Measurements from ENCODE around the gene NOS3. TPM values are rescaled to one million over a fixed set of nuclear protein-coding genes. Genes with fewer than 3 reads are reported as not detected.

The NOS3 gene
- total RNA-seq, 3 donors from 2014 or later (not counting 1 experiment from before 2014, with no cell fraction given): 2.6 to 5.9 (median 3.8) TPM

GRCh38 chr7:150997817-150998216 is 7.0 kb downstream of the NOS3 start:
- H3K27ac ChIP-seq (ENCODE audit: low read length): no peak overlapping the region
- intact Hi-C loops (cut with micrococcal nuclease): no loop called here
- Mint-ChIP-seq H3K27me3 (ENCODE audit: low read depth in 2 of 2) (peaks cover 0 to 3% of the 10 kb centered on the region in 2 donors), H3K9me3 (no peaks in the 10 kb centered on the region), H3K4me1 (peaks cover 13 to 47% of the 10 kb centered on the region in 2 donors), H3K36me3 (no peaks in the 10 kb centered on the region), H3K27ac (no peak overlapping the region), H3K4me3 (no peak overlapping the region)
- H3K27me3 ChIP-seq (ENCODE audit: control insufficient read depth, insufficient read depth, low read length): no peaks in the 10 kb centered on the region
- ATAC-seq: no peak
- H3K9me3 ChIP-seq (ENCODE audit: control insufficient read depth, insufficient read depth, low read length): peaks cover 13% of the 10 kb centered on the region
- H3K4me3 ChIP-seq (ENCODE audit: low read length): no peak overlapping the region
- 93% methylated on average over 5 of the region's 5 CpGs for WGBS (ENCODE audit: insufficient coverage)
- no peak for TF ChIP-seq CTCF (IDR thresholded peaks at IDR 0.05)
- no peaks in the 10 kb centered on the region for H3K36me3 ChIP-seq (ENCODE audit: control insufficient read depth, insufficient read depth, low read length)
- H3K4me1 ChIP-seq (ENCODE audit: control insufficient read depth, insufficient read depth, low read length): peaks cover 70% of the 10 kb centered on the region
- DNase-seq: no peak

- H3K4me1 Mint-ChIP-seq: peaks cover 13 to 47% of the 10 kb centered on the region in 2 donors
- H3K9me3 Mint-ChIP-seq: no peaks in the 10 kb centered on the region
Measured at GRCh38 chr7:150998341-150998740, 7.5 kb downstream of the NOS3 start.

GRCh38 chr7:150999001-150999400 is 8.2 kb downstream of the NOS3 start:
- H3K27ac ChIP-seq (ENCODE audit: low read length): peak overlapping the region; percentile 58
- ATAC-seq (no peak), DNase-seq (no peak)
- H3K27me3 ChIP-seq (ENCODE audit: control insufficient read depth, insufficient read depth, low read length): no peaks in the 10 kb centered on the region
- peaks cover 11 to 44% of the 10 kb centered on the region in 2 donors for H3K4me1 Mint-ChIP-seq
- H3K27ac Mint-ChIP-seq: peak overlapping the region in 1 of 2 donors; percentile 57
- peaks cover 69% of the 10 kb centered on the region for H3K4me1 ChIP-seq (ENCODE audit: control insufficient read depth, insufficient read depth, low read length)
- no peak for TF ChIP-seq CTCF (IDR thresholded peaks at IDR 0.05)
- 98% methylated on average over 12 of the region's 12 CpGs for WGBS (ENCODE audit: insufficient coverage)
- intact Hi-C loops (cut with micrococcal nuclease): no loop called here
- no peaks in the 10 kb centered on the region for H3K36me3 ChIP-seq (ENCODE audit: control insufficient read depth, insufficient read depth, low read length)
- H3K36me3 Mint-ChIP-seq: no peaks in the 10 kb centered on the region
- H3K9me3 Mint-ChIP-seq: no peaks in the 10 kb centered on the region
- peaks cover 13% of the 10 kb centered on the region for H3K9me3 ChIP-seq (ENCODE audit: control insufficient read depth, insufficient read depth, low read length)
- H3K4me3 ChIP-seq (ENCODE audit: low read length): no peak overlapping the region
- H3K4me3 Mint-ChIP-seq: no peak overlapping the region
- H3K27me3 Mint-ChIP-seq (ENCODE audit: low read depth in 2 of 2): peaks cover 0 to 3% of the 10 kb centered on the region in 2 donors

More at GRCh38 chr7:150998341-150998740, 7.5 kb downstream of the NOS3 start:
- peak overlapping the region in 1 of 2 donors; percentile 29 for H3K27ac Mint-ChIP-seq
- Histone ChIP-seq H3K9me3 (ENCODE audit: control insufficient read depth, insufficient read depth, low read length) (peaks cover 13% of the 10 kb centered on the region), H3K4me3 (ENCODE audit: low read length) (no peak overlapping the region), H3K36me3 (ENCODE audit: control insufficient read depth, insufficient read depth, low read length) (no peaks in the 10 kb centered on the region), H3K4me1 (ENCODE audit: control insufficient read depth, insufficient read depth, low read length) (peaks cover 70% of the 10 kb centered on the region), H3K27me3 (ENCODE audit: control insufficient read depth, insufficient read depth, low read length) (no peaks in the 10 kb centered on the region), H3K27ac (ENCODE audit: low read length) (no peak overlapping the region)
- 80% methylated on average over 20 of the region's 20 CpGs for WGBS (ENCODE audit: insufficient coverage)
- peaks cover 0 to 3% of the 10 kb centered on the region in 2 donors for H3K27me3 Mint-ChIP-seq (ENCODE audit: low read depth in 2 of 2)
- ATAC-seq (no peak), DNase-seq (peak in 1 of 2 donors; percentile 16)
- intact Hi-C loops (cut with micrococcal nuclease): no loop called here
- H3K4me3 Mint-ChIP-seq: peak overlapping the region; percentile 6
- TF ChIP-seq CTCF (IDR thresholded peaks at IDR 0.05): no peak
- H3K36me3 Mint-ChIP-seq: no peaks in the 10 kb centered on the region
